GM10248 (cell line): ENCODE data around the gene NDUFS6.

Experiments used
- CTCF ChIA-PET: fragments of 300-600 bp; sonication (Branson Sonifier 250); formaldehyde crosslinking; extraction: SDS; loops from one replicate; lab custom pipeline; 2021; ENCODE audit warnings: antibody characterized with exemption; lab: Yijun Ruan, JAX
- POLR2A ChIA-PET: fragments of 350-650 bp; sonication (Branson Sonifier 250); formaldehyde crosslinking; extraction: SDS; loops from one replicate; lab custom pipeline; 2020; ENCODE audit warnings: antibody characterized with exemption; lab: Yijun Ruan, JAX
- DNase-seq: peaks from one replicate; pipeline ENCODE4 v3.0.0; 2012; ENCODE audit errors: extremely low spot score
- TF ChIP-seq, protein P1 (sequence below): IDR thresholded peaks from 2 replicates; pipeline ENCODE4 v1.5.1; 2012; ENCODE audit warnings: mild to moderate bottlenecking, low read depth; ENCODE audit errors: extremely low read depth, missing control alignments, control extremely low read depth

Gene NDUFS6

GRCh38 chr5:1834022-1834551 lies 32.9 kb downstream of the NDUFS6 start:
- CTCF ChIA-PET, result no interaction called here
- TF ChIP-seq, protein P1, sequence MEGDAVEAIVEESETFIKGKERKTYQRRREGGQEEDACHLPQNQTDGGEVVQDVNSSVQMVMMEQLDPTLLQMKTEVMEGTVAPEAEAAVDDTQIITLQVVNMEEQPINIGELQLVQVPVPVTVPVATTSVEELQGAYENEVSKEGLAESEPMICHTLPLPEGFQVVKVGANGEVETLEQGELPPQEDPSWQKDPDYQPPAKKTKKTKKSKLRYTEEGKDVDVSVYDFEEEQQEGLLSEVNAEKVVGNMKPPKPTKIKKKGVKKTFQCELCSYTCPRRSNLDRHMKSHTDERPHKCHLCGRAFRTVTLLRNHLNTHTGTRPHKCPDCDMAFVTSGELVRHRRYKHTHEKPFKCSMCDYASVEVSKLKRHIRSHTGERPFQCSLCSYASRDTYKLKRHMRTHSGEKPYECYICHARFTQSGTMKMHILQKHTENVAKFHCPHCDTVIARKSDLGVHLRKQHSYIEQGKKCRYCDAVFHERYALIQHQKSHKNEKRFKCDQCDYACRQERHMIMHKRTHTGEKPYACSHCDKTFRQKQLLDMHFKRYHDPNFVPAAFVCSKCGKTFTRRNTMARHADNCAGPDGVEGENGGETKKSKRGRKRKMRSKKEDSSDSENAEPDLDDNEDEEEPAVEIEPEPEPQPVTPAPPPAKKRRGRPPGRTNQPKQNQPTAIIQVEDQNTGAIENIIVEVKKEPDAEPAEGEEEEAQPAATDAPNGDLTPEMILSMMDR, result no peak
- DNase-seq, result no peak
- POLR2A ChIA-PET, result no interaction called here

DNA sequence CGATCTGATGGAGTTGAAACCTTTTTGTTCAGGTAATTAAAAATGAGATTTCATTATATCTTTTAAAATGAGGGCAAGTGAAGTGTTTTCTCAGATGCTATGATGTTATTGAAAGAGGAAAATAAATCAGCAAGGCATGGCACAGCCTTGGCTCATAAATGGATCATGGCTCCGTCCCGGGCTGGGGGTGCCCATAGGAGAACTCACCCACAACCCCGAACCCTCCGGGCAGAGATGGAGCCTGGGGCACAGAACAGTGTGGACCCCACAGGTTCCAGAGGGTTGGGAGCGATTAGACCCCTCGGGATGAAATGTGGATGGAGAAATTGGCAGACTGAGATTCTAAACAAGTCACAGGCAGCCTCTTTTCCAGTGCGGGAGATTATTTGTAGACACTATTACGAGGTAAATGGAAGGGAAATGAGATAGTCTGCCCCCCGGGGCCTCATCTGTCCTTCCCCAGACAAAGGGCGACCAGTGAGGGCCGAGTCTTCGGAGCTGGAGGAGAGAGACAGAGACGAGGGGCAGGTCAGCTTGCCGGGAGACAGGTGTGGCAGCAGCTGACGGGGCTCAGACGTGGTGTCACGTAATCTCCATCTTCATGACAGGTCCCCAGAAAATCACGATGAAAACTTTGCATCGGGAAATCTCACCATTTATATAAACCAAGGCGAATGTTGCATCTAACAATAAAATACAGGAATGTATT lies 33.7 kb downstream of the NDUFS6 start:
- DNase-seq, result no peak
- ChIA-PET CTCF (no interaction called here), POLR2A (no interaction called here)
- TF ChIP-seq, protein P1, result no peak

DNA sequence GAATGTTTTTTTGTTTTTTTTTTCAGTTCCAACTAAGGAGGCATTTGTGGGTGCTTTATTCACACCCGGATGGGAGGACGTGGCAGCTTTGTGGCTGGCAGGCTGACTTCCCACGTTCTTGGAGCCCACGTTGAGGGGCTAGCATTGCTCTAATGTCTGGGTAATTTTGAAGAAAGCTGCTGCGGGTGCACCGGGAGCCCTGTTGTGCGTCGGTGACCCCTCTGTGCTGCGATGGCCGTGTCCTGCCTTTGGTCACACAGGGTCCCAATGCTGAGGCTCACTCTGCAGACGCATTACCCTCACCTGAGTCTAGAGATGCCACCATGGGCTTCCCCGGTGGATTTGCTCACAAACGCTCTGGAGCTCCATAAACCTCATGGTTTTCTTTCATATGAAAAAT lies 34.2 kb downstream of the NDUFS6 start:
- ChIA-PET CTCF (no interaction called here), POLR2A (no interaction called here)
- TF ChIP-seq, protein P1, result no peak
- no peak for DNase-seq

DNA sequence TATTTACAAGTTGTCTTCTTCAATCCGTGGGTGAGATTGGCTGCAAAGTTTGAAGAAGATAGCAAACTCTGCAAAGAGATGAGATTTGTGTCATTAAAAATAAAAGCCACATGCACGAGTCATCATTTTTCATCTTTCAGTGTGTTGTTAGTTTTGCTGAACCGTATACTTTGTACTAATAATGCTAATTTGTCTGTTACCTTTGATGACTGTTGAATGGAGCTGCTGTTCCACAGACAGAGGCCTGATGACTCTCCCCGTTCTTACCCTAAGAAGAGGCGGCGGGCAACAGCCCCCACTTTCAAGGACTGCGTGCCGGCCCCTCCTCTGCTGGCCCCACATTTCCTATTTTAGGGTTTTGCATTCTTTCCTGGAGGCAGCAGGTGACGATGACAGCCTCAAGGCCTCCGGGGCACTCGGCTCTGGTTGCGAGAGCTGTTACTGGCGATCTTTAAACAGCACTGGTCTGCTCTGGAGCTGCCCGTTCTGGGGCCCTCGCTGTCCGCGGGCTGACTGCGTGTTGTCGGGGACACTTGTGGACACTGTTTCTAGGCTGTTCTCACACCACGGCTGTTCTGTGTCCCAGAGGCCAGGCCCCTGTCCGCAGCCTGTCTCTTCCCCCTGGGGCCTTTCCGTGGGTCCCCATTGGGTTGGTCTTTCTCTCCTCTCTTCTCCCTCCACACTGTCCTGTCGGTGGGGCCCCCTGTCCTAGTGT lies 35.1 kb downstream of the NDUFS6 start:
- POLR2A ChIA-PET, result no interaction called here
- TF ChIP-seq, protein P1, result no peak
- no peak for DNase-seq
- CTCF ChIA-PET, result no interaction called here

DNA sequence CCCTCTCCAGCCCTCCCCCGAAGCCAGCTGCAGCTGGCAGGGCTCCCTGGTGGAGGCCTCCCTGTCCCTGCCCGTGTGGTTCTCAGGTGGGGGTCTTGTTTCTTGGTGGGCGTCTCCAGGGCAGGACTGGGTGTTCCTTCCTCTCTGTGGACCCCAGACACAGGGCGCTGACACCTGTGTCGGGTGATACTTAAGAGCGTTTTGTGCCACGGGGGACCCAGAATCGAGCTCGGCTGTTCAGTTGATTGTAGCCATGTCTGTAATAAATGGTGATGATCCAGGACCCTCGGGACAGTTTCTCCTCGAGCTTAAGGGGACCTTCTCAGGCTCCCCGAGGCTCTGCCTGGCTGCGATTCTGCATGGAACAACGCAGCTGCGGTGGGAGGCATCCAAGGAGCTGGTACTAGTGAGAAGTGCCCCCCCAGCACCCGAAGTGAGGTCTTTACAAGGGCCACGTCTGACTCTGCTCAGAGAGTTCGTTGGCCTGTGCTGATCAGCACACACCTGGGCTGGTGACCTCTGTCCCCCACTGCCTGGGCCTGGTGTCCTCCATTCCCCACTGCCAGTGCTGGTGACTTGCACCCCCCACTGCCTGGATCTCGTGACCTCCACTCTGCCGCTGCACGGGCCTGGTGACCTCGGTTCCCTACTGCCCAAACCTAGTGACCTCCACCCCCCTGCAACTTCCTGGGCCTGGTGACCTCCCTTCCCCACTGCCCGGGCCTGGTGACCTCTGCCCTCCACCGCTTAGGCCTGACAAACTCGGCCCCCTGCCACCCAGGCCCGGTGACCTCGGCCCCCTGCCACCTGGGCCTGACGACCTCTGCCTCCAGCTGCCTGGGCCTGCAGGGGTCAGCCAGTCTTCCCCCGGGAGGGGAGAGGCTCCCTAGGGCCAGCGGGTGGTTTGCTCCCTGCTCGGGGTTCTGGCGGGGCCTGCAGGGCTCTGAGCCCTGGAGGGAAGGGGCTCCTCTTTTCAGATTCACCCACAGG lies 36.0 kb downstream of the NDUFS6 start:
- ChIA-PET CTCF (no interaction called here), POLR2A (no interaction called here)
- TF ChIP-seq, protein P1, result no peak
- no peak for DNase-seq

DNA sequence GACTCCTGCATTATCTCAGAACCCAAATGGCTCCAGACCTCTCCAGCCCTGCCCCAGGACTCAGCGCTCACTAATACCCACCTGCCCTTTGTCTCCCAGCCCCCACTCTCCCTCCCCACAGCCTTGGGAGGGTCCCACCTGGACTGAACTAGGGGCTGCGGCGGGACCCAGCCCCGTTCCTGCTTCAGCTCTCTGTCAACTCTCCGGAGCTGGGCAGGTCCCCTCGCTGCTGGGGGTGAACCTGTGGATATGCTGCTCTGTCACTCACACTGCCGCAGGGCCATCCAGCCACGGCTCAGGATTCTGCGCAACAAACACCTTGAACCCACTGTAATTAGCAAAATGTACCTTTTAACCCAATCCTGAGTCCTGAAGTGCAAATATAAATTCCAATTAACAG lies 36.8 kb downstream of the NDUFS6 start:
- ChIA-PET CTCF (no interaction called here), POLR2A (no interaction called here)
- TF ChIP-seq, protein P1, result no peak
- DNase-seq, result no peak
